ENCODE results near the gene GRIFIN.

Gene GRIFIN

DNA sequence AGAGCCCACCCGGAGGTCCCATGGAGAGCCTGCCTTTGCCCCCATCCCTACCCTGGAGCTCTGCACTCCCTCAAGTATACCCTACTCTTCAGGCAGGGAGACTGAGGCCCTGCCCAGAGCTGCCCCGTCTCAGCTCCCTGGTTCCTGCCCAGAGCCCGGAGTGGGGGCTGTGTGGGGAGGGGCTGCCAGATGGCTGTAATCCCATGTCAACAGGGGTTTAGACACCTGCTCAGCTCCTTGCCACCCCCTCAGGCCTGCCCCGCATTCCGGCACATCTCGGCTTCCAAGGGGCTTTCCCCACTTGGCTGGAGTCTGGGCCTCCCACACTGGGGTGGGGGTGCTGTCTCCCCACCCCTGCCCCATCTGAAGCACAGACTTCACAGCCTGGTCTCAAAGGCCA, 22.5 kb upstream of the GRIFIN start:
- DNase-seq (ENCODE audit: low read depth): no peak

DNA sequence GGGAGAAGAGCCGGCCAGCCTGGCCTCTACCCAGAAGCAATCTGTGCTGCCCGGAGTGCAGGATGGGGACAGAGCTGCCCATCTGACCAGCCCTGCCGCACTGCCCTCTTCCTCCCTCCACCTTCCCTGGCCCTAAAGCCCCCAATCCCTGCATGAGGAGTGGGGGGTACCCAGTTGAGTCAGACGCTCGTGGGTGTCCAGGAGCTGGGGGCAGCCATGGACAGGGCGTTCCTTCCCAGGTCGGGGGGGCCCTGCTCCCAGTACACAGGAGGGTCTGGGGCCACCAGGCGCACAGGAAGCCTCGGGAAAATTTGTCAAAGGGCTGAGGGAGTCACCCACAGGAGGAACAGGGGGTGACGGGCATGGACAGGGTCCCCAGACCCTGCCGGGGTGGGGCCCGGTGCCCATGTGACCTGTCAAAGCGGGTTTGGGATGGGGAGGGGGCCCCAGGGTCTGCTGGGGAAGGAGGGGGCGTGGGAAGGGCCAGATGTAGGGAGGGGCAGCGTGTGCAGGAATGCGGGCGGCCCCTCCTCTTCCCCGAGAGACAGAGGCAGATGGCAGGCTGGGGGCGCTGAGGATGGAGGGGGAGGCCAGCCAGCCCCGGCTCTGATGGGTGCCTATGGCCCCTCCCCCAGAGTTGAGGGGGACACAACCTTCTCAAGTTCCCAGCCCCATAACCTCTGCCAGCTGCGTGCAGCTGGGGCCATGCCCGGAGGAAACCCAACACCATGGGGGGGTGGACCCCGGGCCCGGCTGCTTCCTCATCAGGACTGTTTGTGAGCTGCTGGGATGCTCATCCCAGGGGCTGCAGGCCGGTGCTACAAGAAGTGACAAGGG, 21.5 kb upstream of the GRIFIN start:
- DNase-seq (ENCODE audit: low read depth): no peak

DNA sequence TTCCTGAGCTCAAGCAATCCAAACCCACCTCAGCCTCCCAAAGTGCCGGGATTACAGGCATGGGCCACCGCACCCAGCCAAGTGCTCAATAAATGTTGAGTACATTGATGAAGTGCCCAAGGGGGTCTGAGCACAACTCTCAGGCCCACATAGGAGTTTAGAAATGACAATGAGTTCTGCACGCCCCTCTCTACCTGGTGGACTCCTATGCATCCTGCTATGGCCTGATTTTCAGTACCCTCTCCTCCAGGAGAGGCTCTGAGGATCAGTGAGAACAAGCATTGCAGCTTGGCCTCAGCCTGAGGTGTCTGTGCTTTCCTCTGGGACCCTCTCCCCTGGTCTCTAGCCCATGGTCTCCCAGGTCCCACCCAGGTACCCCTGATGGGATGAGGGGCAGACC, 20.9 kb upstream of the GRIFIN start:
- no peak for DNase-seq (ENCODE audit: low read depth)

DNA sequence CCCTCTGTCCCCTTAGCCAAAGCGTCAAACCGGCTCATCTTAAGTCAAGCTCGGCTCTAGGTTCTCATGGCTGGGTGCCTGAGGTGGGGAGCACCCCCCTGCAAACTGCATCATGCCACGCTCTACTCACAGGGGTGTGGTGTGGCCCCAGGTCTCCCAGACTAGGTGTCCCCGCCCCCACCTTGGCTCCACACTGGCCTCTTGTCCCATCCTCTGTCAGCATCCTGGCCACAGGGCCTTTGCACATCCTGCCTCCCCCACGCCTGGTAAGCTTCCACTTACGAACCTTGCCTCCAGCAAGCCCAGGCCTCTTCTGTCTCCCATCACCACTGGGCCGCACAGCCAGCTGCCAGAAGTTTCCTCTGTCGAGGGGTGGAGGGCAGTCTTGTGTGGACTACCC, 20.2 kb upstream of the GRIFIN start:
- no peak for DNase-seq (ENCODE audit: low read depth)

DNA sequence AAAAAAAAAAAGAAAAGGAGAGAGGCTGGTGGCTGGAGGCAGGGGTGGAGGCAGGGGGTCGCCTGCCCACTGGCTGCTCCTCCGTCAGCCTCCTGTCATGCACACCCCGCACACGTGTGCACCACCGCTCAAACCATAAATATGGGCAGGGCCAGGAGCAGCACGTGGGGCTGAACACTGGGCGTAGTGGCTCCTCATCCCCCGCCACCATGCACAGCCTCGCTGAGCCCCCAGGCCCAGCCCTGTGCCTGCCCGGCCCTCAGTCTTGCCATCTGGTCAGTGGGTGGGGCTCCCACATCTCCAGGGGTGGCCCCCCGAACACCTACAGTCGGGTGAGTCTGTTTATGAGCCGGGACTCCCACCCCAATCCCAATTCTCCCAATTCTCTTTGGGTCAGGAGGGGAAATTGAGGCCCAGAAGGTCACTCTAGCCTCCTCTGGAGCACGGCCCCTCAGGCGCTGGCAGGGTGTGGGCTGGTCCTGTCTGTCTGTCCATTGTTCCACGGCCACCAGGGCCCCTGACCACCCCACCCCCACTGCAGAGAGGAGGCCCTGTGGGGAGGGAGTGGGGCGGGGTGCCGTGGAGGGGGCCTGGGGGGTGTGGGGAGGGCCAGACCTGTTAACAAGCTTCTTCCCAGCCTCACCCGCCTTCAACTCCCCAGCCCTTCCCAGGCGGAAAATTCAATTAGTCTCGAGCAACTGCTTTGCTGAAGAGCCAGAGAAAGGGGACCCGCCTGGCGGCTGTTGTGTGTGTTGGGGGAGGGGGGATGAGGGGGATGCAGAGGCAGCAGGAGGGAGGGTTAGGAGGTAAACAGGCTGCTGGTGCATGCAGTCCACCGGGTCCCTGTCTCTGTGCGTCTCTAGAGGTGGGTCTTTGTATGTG, 19.5 kb upstream of the GRIFIN start:
- no peak for DNase-seq (ENCODE audit: low read depth)

DNA sequence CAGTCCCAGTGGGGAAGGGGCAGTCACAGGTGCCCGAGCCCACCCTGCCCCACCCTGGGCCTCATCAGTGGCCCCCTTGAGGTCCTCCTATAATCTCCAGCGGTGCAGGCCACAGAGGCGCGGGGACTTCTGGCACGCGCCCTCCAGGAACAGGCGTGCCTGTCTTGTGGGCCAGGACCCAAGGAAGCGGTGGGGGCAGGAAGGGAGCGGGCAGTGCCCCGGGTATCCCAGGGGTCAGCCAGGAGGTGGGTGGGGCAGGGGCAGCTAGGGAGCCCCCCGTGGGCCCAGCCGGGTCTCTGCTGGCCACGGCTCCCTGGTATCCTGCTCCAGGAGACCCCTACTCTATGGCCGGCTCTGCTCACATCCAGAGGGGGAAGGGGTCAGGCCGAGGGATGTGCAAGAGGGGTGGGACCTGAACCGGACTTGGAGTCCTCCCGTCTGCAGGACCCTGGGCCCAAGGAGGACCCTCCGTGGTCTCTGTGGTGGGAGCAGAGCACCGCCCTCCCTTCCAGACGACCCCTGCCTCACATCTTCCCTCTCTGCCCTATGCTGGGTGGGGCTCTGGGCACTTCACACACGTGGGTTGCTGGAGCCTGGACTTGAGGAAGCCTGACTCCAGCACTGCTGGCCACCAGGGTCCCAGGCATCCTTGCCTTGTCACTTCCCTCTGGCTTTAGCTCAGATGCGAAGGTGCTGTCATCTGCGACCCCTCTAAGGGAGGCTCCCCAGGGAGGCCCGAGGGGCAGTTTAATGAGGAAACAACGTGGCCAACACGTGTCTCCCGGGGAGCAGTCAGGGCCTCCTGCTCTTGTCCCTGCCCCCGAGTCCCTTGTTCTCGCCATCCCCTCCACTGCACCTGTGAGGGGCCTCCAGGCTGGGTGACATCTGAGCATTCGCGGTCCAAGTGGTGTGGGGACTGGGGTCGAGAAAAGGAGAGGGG, 18.3 kb upstream of the GRIFIN start:
- DNase-seq (ENCODE audit: low read depth): no peak

DNA sequence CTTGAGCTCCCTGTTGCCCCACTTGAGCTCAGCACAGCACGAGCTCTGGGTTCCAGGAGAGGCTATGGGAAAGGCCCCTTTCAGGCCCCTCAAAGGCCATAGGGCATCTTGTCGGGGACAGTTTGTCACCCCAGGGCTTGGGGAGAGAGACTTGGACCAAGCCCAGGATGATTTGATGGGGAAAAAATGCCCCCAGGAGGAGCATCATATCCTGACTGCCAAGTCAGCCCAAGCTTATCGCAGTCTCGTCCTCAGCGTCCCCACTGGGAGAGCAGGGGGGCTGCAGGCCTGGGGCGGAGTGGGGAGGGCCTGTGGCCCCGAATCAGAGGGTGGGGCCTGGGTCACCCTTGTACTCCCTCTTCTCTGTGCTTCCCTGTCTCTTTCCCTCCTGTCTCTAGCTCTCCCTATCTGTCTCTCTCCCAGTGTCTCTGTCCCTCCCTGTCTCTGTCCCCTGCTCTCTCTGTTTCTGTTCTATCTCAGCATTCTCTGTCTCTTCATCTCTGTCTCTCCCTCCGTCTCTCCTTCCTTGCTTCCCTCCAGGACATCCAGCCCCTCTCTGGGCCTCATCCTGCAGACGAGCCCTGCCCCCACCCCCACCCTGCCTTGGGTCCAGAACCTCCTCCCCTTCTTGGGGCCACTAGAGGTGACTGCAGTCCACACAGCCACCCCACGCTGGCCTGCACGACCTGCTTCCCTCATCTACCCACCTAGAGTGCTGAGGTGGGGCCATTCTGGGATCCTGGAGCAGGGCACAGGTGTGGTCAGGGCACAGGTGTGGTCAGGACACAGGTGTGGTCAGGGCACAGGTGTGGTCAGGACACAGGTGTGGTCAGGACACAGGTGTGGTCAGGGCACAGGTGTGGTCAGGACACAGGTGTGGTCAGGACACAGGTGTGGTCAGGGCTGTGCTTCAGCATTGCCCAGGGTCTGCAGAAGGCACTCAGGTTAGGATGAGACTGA, 17.3 kb upstream of the GRIFIN start:
- DNase-seq (ENCODE audit: low read depth): no peak

DNA sequence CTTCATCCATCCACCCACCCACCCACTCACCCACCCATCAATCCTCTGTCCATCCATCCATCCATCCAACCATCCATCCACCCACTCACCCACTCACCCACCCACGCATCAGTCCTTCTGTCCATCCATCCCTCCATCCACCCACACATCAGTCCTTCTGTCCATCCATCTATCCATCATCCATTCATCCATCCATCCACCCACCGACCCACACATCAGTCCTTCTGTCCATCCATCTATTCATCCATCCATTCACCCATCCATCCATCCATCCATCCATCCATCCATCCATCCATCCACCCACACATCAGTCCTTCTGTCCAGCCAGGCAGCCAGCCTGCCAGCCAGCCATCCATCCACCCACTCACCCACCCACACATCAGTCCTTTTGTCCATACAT, 15.8 kb upstream of the GRIFIN start:
- no peak for DNase-seq (ENCODE audit: low read depth)

DNA sequence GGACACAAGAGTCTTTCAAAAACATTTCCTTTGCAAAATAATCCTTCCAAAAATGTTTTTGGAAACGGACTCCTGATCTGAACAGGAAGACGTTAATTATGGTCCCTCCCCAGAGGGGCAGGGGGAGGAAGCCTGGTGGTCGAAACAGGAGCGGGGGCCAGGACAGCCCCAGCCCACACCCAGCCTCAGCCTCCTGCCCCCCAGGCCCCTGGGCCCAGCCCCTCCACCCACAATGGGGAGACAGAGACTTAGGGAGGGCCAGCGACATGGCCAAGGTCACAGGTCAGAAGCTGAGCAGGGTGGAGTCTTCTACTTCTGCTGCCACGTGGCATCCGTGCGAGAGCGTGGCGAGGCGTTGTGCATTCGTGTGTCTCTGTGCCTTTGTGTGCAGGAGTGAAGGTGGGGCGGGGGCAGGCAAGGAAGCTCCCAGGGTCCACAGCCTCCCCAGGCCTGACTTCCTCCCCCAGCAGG, 14.0 kb upstream of the GRIFIN start:
- no peak for DNase-seq (ENCODE audit: low read depth)

DNA sequence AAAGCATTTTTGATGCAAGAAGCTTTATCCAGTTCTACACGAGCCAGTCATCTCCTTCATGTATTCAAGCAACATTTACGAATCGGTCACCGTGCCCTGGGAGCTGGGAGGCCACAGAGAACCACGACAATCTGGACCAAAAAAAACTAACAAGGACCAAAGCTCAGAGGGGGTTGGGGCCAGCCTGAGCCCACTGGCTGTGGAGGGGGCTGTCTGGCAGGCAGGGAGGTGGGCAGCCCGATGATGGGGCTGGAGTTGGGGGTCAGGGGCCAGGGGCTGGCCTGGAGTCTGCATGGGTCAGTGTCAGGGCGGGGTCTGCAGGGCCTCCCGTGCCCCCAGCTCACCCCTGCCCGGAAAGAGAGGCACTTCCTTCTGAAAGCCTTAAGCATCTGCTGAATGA, 12.5 kb upstream of the GRIFIN start:
- DNase-seq (ENCODE audit: low read depth): no peak

DNA sequence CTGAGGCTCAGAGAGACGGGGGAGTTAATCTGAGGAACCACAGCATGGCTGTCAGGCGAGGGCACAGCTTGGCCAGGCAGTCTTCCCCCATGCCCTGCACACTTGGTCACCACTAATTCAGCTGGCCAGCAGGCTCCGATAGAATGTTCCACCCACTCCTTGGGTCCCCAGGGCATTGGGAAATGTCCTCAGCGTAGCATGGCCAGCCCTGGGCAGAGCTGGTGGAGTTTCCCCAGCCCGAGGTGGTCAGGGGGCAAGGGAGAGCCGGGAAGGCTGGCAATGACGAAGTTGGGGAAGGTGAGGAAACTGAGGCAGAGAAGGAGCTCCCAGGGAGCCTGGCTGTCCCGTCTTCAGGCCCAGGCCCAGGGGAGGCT, 12.1 kb upstream of the GRIFIN start:
- no peak for DNase-seq (ENCODE audit: low read depth)

DNA sequence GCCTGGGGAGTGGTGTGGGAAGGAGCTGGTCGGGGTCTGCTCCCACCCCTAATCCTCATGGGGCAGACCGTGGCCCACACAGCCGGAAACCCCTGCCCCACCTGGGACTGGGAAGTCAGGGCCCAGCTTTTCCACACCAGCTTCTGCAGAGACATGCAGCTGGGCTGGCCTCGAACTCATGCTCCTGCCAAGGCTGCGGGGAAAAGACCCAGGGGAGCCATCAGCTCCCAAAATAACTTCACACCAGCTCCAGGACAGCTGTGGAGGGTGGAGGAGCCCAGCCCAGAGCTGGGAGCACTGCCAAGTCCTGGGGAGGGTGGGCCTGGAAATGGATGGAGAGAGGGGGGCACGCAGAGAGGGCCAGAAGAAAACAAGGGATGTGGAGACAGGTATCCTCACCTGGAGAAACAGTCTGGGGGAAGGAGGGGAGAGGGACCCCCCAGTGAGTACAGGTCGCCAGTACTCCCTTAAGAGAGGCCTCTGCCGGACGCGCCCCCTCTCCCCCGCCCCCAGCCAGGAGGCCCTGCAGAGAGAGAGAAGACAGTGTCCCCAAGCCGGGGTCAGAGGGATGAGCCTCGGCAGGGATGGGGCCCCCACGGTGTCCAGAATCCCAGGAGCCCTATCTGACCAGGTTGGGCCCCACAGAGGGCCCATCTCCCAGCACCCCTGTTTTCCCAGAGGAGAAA, 11.5 kb upstream of the GRIFIN start:
- no peak for DNase-seq (ENCODE audit: low read depth)

DNA sequence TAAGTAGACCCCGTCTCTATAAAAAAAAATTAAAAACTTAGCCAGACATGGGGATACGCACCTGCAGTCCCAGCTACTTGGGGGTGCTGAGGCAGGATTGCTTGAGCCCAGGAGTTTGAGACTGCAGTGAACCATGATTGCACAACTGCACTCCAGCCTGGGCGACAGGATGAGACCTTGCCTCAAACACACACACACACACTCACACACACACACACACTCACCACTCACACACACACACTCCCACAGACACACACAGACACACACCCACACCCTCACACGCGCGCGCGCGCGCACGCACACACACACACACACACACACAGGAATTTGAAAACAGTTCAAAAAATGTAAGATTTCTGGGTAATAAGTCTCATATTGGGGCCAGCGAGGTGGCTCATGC, 8.7 kb upstream of the GRIFIN start:
- no peak for DNase-seq (ENCODE audit: low read depth)

DNA sequence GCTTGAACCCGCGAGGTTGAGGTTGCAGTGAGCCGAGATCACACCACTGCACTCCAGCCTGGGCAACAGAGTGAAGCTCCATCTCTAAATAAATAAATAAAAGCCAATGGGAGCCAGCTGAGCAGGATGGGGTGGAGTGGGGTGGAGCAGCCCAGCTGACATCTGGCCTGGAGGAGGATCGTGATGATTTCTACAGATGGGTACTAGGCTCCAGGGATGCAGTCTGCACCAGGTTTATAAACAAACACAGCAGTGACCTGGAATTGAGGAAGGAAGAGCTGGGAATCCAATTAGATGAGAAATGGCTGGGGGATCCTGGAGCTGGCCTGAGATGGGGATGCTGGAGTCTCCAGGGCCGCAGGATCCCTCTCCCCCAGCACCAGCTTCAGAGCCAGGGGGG, 7.3 kb upstream of the GRIFIN start:
- DNase-seq (ENCODE audit: low read depth): no peak

DNA sequence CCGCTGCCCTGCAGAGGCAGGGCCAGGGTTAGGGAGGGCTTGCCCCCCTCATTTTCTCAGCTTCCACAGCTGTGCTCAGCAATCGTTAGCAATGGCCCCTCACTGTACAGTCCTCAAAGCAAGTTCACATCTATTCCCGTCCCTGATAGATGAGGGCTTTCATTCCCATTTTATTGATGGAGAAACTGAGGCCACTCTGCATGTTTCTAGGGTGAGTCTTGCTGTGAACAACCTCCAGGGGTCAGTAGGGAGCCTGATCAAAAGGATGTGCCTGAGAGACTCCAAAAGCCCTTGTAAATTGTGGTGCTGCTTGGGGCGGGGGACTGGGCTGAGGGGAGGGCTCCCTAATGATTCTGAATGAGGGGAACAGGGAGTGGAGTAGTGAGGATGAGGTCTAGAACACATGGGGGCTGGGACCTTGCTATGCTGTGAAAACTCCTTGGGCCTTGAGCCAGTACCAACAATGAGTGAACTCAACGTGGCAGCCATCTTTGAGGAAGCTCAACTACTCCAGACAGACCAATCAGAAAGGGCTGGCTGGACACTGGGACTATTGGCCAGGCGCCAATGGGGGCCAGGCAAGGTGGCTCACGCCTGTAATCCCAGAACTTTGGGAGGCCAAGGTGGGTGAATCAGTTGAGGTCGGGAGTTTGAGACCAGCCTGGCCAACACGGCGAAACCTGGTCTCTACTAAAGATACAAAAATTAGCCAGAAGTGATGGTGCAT, 6.7 kb upstream of the GRIFIN start:
- no peak for DNase-seq (ENCODE audit: low read depth)

DNA sequence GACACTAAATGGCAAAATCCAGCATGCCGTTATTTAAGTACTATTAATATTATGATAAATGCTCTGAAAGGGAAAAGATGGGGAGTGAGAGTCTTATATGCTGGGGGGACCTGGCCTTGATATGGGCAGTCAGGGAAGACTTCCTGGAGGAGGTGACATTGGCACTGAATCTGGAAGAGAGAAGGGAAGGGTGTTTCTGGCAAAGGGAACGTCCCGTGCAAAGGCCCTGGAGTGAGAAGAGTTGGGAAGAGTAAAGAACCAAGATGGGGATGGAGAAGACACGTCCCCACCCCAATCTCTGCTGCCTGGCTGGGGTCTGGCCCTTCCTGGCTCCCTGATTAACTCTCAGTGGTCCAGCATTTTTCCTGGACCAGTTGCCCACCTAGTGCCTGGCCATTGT, 5.0 kb upstream of the GRIFIN start:
- DNase-seq (ENCODE audit: low read depth): no peak

DNA sequence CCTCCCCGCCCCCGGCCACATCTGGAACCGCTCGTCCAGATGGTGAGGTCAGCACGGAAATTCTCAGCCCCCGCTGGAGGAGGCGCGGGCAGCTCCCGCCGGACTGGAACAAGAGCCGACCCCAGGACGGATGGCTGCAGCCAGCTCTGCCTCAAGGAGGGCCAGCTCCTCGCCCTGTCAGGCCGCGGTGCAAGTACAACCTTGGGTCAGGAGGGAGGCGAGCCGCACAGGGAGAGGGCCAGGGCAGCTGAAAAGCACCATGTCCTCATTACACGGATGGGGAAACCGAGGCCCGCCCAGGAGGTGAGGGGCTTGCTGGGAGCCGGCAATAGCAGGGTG, 3.8 kb upstream of the GRIFIN start:
- DNase-seq (ENCODE audit: low read depth): no peak

DNA sequence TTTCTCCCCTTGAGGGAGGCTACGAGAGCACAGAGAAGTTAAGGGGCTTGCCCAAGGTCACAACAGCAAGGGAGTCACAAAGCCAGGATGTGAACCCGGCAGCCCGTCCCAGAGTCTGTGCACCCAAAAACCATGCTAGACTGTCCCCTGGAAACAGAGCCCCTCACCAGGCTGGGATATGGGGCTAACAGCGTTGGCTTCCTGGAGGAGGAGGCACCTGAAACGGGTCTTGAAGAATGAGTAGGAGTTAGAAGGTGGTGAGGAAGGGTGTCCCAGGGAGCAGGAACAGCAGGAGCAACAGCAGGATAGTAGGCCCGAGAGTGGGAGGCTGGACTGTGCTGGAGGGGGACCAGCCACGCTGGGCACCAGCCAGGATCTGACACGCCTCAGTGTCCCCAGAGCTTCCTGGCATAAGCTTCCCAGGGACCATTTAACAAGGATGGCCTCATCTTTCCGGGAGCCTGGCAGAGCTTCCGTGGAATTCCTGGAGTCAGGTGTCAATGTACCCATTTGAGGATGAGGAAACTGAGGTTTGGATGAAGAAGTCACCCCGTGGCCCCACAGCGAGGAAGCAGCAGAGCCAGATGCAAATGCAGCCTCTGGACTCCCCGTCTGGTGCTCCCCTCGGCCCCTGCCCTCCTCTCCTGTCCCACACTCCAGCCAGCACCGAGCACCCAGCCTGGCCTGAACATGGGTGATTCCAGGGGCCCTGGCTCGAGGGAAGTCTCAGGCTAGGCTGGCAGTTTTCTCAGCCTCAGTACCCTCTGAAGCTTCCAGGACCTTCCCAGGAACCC, 3.3 kb upstream of the GRIFIN start:
- no peak for DNase-seq (ENCODE audit: low read depth)

DNA sequence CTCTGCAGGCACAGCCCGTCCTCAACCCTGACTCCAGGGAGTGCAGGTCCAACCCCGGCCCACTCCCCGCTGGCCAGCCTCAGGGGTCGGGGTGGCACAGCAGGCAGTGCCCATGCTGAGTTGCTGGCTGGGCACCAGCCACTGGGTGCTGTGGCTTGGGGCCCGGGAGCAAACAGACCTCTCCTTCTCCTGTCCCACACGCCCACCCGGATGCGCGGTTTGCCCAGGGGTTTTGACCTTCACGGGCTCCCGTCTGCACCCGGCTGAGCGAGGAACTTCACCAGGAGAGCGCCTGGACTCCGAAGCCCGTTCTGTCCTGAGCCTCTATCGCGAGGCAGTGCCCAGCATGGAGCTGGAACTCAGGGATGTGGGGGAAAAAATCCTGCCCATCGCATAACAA, 2.6 kb upstream of the GRIFIN start:
- DNase-seq (ENCODE audit: low read depth): no peak

Measured in T-helper 22 cell (primary cell).